ENCODE data around the gene PTCH2.
"Not testable (repeated sequence)": the region's sequence is repeated elsewhere in the genome, so short reads cannot be mapped to it uniquely, and the experiment has no call there.

Gene PTCH2

GRCh38 chr1:44811234-44811633 lies 31.8 kb downstream of the PTCH2 start:
- TF ChIP-seq ZC3H10 (CRISPR knock-in tag; IDR thresholded peaks at IDR 0.05) (peak; percentile 21; the same call in 1 of the 2 replicates), ZNF70 (CRISPR knock-in tag; IDR thresholded peaks at IDR 0.05) (no peak)
- ATAC-seq = no peak

GRCh38 chr1:44810762-44811105 lies 32.3 kb downstream of the PTCH2 start:
- not testable (repeated sequence) for ATAC-seq

GRCh38 chr1:44810101-44810761 lies 32.8 kb downstream of the PTCH2 start:
- no peak for TF ChIP-seq POU6F1 (CRISPR knock-in tag; IDR thresholded peaks at IDR 0.05; ENCODE audit: borderline replicate concordance, low read depth)
- TF ChIP-seq GLIS3 (CRISPR knock-in tag; IDR thresholded peaks at IDR 0.05) = 0 out of 2 replicates have a peak, but pooled peaks have one; percentile 7
- no peak for ATAC-seq

- TF ChIP-seq PPARA (CRISPR knock-in tag; IDR thresholded peaks at IDR 0.05; ENCODE audit: borderline replicate concordance) (no peak), ISL1 (CRISPR knock-in tag; IDR thresholded peaks at IDR 0.05) (no peak), ZNF8 (CRISPR knock-in tag; IDR thresholded peaks at IDR 0.05) (no peak), SNAI2 (CRISPR knock-in tag; IDR thresholded peaks at IDR 0.05) (no peak), ARNTL (CRISPR knock-in tag; IDR thresholded peaks at IDR 0.05; ENCODE audit: borderline replicate concordance, low read depth) (no peak), POU6F1 (CRISPR knock-in tag; IDR thresholded peaks at IDR 0.05; ENCODE audit: borderline replicate concordance, low read depth) (no peak), GLIS3 (CRISPR knock-in tag; IDR thresholded peaks at IDR 0.05) (no peak), CSDC2 (CRISPR knock-in tag; IDR thresholded peaks at IDR 0.05) (no peak), ESRRG (CRISPR knock-in tag; IDR thresholded peaks at IDR 0.05) (no peak), ZFP30 (CRISPR knock-in tag; IDR thresholded peaks at IDR 0.05) (no peak), TCF4 (CRISPR knock-in tag; IDR thresholded peaks at IDR 0.05; ENCODE audit: borderline replicate concordance) (no peak), TOX (CRISPR knock-in tag; IDR thresholded peaks at IDR 0.05; ENCODE audit: borderline replicate concordance) (no peak)
- ATAC-seq = no peak
Observed at GRCh38 chr1:44808938-44809917, 33.8 kb downstream of the PTCH2 start.

GRCh38 chr1:44808063-44808937 lies 34.8 kb downstream of the PTCH2 start, which contains the start of gene BTBD19:
Gene BTBD19 (plus strand): TSS chr1:44808523. CDS start chr1:44808821, 298 bp downstream.
- peak; percentile 51 for ATAC-seq
- TF ChIP-seq GLIS3 (CRISPR knock-in tag; IDR thresholded peaks at IDR 0.05) (peak; percentile 56), RARB (CRISPR knock-in tag; IDR thresholded peaks at IDR 0.05) (no peak)

GRCh38 chr1:44807364-44808062 lies 35.5 kb downstream of the PTCH2 start:
- TF ChIP-seq TOX (CRISPR knock-in tag; IDR thresholded peaks at IDR 0.05; ENCODE audit: borderline replicate concordance) = no peak
- no peak for TF ChIP-seq PPARA (CRISPR knock-in tag; IDR thresholded peaks at IDR 0.05; ENCODE audit: borderline replicate concordance)
- 0 out of 2 replicates have a peak, but pooled peaks have one; percentile 64 for TF ChIP-seq SNAI2 (CRISPR knock-in tag; IDR thresholded peaks at IDR 0.05)
- peak; percentile 97 for TF ChIP-seq CSDC2 (CRISPR knock-in tag; IDR thresholded peaks at IDR 0.05)
- no peak; the same call in 1 of the 2 replicates for TF ChIP-seq RARB (CRISPR knock-in tag; IDR thresholded peaks at IDR 0.05)
- TF ChIP-seq ZNF565 (CRISPR knock-in tag; conservative IDR thresholded peaks at IDR 0.05; ENCODE audit: low read depth) = 0 out of 2 replicates have a peak, but pooled peaks have one; percentile 9
- TF ChIP-seq ESRRG (CRISPR knock-in tag; IDR thresholded peaks at IDR 0.05) = 0 out of 2 replicates have a peak, but pooled peaks have one; percentile 10
- no peak for TF ChIP-seq ARNTL (CRISPR knock-in tag; IDR thresholded peaks at IDR 0.05; ENCODE audit: borderline replicate concordance, low read depth)
- TF ChIP-seq BACH2 (CRISPR knock-in tag; IDR thresholded peaks at IDR 0.05; ENCODE audit: borderline replicate concordance) = no peak
- peak; percentile 58 for TF ChIP-seq CREB5 (CRISPR knock-in tag; IDR thresholded peaks at IDR 0.05; ENCODE audit: low read depth)
- TF ChIP-seq ZC3H10 (CRISPR knock-in tag; IDR thresholded peaks at IDR 0.05) = 0 out of 2 replicates have a peak, but pooled peaks have one; percentile 37
- no peak; the same call in none of the 2 replicates for TF ChIP-seq ZFP3 (CRISPR knock-in tag; IDR thresholded peaks at IDR 0.05)
- ATAC-seq = peak; percentile 67
